ENCODE measurements around the gene MARK2.

MARK2 gene

GRCh38 chr11:63831326-63831725 lies 7.6 kb upstream of the MARK2 start:
- no peak for DNase-seq

DNA sequence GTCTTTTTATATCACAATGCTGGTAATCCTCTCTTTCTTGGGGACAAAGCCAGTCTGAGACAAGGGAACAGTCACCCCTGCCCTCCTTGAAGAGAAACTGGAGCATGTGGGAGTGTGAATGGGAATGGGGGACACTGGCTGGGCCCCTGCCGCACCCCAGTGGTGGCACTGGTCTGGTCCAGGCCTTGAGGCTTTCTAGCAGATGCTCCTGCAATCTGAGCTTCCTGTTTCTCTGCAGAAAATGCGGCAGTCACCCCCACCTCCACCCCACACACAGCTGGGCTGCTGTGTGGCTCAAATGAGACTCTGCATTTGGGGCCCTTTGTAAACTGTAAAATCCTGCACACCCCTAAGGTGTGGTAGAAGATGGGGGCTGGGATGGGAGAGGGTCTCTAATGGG lies 6.6 kb upstream of the MARK2 start:
- no peak for DNase-seq

DNA sequence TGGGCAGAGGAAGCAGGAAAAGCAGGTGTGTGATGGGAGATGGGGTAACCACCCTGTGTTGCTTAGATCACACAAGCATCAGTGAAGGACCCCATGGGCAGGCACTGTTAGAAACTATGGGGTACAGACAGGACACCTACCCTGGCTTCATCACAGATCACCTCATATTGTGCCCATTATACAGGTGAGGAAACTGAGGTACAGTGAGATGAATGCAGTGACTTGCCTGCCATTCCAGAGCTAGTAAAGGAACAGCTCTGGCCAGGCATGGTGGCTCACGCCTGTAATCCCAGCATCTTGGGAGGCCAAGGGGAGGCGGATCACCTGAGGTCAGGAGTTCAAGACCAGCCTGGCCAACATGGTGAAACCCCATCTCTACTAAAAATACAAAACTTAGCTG lies 5.9 kb upstream of the MARK2 start:
- no peak for DNase-seq

DNA sequence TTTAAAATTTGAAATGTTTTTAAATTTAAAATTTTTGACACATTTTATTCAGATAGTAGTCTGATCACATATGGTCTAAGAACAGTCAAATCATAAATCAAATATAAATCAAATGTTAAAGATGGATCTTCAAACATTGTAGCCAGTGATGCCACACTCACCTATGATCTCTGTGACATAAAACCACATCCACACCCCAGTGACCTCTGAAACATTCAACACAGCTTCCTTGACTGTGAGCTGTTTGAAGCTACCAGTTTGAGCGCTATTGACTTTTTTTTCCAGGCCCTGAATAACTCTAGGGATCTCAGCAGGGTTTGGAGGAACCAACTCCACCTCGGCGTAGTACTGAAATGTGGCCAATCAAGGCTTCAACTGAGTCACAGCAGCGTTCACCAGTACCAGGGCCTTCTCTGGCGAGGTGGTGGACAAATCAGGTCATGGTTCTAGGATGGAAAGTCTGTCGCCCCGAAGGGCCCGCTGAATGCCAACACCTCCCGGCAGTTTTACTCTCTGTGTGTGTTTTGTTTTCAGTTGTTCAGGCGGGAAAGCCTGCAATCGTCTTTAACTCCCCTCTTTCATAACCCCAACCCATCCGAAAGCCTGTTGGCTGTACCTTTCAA lies 4.3 kb upstream of the MARK2 start:
- no peak for DNase-seq

GRCh38 chr11:63835158-63835545 lies 3.8 kb upstream of the MARK2 start:
- no peak for DNase-seq

- peak; percentile 77 to 94 (median 85) for DNase-seq
Observed at GRCh38 chr11:63837027-63837688, 1.8 kb upstream of the MARK2 start.

DNA sequence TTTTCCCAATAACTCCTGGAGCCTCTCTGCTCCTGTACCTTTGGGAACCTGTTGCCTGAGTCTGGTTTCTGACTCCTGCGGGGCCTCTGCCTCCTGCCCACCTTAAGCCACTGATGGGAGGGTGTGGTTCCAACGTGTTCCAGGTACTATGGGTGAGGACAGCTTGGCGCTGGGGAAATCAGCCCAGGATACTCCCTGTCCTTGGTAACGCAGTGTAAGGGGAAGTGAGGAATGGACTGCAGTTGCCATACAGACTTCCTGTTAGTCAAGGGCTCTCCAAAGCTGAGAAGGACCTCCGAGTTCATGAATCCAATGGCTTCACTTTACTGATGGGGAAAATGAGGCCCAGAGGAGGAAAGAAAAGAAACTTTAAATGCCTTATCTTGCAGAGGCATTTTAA lies 1.2 kb upstream of the MARK2 start:
- peak in 1 of 3 experiments; percentile 42 for DNase-seq

DNA sequence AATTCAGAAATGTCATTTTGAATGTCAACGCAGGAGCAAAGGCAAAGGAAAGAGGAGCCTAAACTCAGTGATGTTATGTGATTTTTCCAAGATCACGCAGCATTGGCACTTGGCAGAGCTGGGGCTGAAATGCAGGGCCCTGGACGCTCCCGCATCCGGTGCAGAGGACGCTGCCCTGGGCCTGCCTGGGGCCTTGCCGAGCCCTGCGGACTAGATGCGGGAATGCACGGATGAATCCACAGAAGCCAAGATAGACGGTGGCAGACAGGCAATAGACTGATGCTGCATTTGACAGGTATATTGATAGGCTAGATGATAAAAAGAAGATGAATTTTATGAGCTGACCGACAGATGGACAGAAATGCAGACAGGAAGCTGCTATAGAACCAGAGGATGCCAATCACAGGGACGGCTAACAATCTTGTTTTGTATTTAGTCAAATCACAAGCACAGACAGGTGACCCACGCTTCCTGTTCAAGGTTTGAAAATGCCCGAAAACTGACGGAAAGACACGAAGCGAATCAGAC lies 696 bp upstream of the MARK2 start:
- DNase-seq, result no peak

DNA sequence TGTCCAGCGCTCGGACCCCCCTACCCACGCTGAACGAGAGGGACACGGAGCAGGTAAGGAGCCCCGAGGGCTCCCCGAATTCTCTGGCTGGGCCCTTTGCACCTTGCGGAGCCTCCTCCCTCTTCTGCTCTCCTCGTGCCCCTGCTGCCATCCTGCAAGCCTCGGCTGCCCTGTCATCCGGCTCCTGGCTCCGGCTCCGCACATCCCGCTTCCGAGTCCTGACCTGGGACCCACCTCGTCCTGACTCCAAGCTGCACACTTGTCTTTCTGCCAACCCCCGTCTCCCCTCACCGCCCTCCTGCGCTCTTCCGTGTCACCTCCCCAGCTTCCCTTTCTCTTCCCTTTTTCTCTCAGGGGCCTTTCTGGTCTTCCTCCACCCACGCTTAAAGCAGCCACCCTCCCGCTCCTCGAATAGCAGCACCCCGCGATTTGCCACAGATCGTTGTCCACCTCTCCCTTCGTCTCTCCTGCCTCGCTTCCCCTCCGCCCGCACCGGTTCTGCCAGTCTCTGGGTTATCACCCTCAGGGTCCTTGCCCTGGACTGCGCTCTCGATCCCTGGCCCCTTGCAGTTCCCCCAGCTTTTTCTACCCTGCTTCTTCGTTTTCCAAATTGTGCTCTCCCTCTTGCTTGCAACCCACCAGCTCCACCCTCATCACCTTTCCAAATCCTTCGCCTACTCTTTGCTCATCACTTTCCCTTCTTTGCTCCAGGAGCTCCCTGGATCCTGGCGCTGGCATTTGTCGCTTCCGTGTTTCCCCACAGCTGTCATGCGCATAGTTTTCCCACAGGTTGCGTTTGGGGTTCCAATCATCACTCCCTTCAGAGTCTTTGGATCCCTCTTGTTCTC lies 822 bp downstream of the MARK2 start:
- peak; percentile 29 to 52 (median 43) for DNase-seq

DNA sequence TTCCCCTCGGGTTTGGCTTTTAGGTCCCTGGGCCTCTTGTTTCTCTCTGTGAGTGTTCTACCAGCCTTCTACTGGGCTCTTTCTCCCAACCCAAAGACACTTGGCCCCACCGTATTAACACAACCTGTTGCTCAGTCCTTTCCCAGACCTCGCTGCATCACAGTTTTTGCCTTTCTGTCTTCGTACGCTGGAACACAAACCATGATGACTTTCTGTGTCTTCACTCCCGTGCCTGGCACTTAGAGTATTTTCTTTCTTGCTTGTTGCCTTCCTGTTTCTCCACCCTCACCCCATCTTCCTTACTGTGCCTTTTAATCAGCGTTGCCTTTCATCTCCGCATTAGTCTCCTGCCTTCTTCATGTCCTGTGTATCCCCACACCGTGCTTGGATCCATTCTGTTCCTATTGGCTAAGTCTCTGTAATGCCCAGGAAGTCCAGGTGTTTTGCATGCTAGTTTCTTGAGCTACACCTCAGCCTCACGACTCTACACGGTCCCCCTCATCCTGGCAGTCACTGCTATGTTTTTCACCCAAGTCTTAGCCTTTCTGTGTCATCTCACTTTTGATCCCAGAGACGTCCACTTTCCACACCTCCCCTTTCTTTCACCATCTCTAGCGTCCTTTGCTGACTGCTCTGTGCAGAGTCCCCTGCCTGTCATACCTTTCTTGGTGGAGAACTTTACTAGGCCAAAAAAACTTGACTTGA lies 1.6 kb downstream of the MARK2 start:
- peak in 1 of 3 experiments; percentile 37 for DNase-seq

DNA sequence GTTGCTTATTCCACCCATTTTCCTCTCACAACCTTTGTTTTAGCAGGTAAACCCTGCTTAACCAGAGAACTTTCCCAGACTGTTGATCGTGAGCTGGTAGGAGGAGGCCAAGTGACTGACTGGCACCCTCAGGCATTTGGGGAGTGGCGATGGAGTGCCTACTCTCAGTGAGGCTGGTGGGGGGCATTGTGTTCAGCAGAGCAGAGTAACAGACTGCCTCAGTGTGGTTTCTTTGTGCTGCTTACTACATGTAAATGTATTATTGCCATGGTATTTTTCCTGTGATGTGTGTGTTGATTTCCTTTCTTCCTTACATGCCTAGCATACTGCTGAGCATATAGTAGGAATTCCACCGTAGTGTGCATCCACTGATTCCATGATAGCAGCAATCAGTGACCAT lies 2.6 kb downstream of the MARK2 start:
- DNase-seq, result peak in 2 of 3 experiments; percentile 28 to 61

DNA sequence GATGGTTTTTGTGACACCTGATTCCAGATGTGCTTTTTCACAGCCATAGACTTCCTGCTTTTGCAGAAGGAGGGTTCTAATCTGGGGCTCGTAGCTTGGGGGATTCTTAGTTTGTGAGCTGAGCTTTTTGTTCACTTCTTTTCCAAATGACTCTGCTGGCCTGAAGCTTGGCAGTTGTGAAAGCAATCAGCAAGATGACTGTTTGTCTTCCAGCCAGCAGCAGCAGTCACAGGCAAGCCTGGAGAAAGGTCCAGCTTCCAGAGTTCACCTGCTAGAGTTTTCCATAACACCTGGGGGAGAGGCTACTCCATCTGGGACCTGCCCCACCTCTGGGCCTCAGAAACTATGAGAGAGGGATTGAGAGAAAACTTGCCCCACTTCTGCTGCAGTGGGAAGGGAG lies 4.1 kb downstream of the MARK2 start:
- no peak for DNase-seq

- DNase-seq, result no peak
Observed at GRCh38 chr11:63844836-63845235, 5.9 kb downstream of the MARK2 start.

DNA sequence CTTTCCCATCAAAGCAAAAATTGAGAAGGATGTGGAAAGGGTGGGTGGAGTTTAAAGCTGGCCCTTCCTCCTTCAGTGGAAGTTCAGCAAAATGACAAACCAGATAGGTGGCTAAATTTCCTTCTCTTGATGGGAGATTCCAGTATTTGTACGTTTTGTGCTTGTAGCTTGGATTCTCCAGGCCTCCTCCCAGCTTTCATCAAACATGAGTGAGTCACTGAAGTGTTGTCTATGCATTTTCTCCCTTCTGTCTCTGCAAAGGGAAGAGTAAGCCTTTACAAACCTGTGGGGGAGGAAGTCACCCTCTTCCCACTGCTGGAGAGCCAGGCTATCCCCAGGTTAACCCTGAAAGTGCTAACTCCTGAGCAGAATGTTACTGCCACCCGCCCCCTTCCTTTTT lies 6.4 kb downstream of the MARK2 start:
- DNase-seq, result no peak

DNA sequence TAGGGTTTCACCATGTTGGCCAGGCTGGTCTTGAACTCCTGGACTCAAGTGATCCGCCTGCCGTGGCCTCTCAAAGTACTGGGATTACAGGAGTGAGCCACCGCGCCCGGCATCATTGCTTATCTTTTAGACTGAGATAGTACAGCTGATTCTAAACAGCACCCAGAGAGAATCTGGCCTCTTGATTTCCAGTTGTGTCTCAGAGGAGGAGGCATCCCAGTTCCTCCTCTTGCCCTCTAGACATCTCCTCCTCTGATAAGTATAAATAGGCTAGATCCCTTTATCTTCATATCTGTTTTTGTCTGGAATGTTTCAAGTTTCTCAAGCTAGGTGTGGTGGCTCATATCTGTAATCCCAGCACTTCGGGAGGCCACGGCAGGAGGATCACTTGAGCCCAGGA lies 7.0 kb downstream of the MARK2 start:
- DNase-seq, result no peak

DNA sequence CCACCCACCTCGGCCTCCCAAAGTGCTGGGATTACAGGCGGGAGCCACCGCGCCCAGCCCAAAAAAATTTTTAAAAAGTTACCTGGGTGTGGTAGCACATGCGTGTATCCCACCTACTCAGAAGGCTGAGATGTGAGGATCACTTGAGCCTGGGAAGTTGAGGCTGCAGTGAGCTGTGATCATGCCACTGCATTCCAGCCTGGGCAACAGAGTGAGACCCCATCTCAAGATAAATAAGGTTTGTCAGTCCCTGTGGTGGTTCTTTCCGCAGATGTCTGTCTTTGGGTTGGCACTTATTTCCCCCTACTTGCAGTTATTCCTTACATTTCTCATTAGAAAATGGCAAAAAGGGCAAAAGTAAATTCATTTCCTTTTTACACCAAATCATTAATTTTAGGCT lies 8.0 kb downstream of the MARK2 start:
- no peak for DNase-seq

- peak in 2 of 3 experiments; percentile 8 to 35 for DNase-seq
Observed at GRCh38 chr11:63847363-63847762, 8.5 kb downstream of the MARK2 start.

- DNase-seq, result no peak
Observed at GRCh38 chr11:63849691-63850090, 10.8 kb downstream of the MARK2 start.

GRCh38 chr11:63850920-63851319 lies 12.0 kb downstream of the MARK2 start:
- no peak for DNase-seq

GRCh38 chr11:63851364-63851763 lies 12.5 kb downstream of the MARK2 start:
- no peak for DNase-seq

DNA sequence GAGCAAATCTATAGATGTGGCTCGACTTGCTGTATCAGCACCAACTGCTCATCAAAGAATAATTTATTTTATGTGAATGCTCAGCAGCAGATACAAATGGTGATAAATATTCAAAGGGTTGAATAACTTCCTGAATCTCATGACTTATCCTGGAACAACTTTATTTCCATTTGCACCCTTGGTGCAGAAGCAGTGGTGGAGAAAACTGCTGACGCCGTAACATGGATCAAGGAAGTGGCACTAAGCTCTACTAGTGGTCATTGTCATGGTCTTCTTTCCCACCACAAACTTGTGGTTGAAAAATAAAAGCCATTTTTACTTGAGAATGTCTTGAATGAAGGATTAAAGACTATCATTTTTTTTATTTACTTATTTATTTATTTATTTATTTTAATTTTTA lies 14.6 kb downstream of the MARK2 start:
- DNase-seq, result no peak

- no peak for DNase-seq
Observed at GRCh38 chr11:63854696-63855095, 15.8 kb downstream of the MARK2 start.

- DNase-seq, result no peak
Observed at GRCh38 chr11:63855975-63856374, 17.1 kb downstream of the MARK2 start.
